ENCODE measurements around the gene MACROD2.

DNA sequence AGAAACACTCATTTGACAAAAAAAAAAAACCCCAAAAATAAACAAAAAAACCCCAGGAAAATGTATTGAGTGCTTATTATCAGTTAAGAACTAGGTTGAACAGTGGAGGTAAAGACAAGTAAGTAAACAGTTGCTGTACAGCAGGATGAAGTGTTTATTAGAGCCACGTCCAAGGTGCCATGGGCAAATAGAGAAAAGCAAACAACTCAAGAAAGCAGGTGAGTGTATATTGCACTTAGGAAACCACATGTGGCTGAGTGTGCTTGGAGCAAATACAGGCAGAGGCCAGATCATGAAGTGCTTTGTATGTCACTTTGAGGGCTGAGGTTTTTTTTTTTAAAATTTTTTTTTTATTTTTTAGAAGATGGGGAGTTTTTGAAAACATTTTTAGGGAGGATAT, 98.3 kb downstream of the MACROD2 start:
- no peak for TF ChIP-seq CHD1 (IDR thresholded peaks at IDR 0.05; ENCODE audit: low read depth, low read length)
- TF ChIP-seq, protein P1, sequence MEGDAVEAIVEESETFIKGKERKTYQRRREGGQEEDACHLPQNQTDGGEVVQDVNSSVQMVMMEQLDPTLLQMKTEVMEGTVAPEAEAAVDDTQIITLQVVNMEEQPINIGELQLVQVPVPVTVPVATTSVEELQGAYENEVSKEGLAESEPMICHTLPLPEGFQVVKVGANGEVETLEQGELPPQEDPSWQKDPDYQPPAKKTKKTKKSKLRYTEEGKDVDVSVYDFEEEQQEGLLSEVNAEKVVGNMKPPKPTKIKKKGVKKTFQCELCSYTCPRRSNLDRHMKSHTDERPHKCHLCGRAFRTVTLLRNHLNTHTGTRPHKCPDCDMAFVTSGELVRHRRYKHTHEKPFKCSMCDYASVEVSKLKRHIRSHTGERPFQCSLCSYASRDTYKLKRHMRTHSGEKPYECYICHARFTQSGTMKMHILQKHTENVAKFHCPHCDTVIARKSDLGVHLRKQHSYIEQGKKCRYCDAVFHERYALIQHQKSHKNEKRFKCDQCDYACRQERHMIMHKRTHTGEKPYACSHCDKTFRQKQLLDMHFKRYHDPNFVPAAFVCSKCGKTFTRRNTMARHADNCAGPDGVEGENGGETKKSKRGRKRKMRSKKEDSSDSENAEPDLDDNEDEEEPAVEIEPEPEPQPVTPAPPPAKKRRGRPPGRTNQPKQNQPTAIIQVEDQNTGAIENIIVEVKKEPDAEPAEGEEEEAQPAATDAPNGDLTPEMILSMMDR (conservative IDR thresholded peaks at IDR 0.05; ENCODE audit: low read depth, low read length) = no peak
- no peak for TF ChIP-seq CEBPB (IDR thresholded peaks at IDR 0.05; ENCODE audit: low read depth, low read length)
- no peak for TF ChIP-seq BHLHE40 (IDR thresholded peaks at IDR 0.05; ENCODE audit: low read depth, low read length)
- TF ChIP-seq MAFK (IDR thresholded peaks at IDR 0.05; ENCODE audit: low read depth, low read length) = no peak
- no peak for TF ChIP-seq POLR2A (IDR thresholded peaks at IDR 0.05; ENCODE audit: low read depth, low read length)
- TF ChIP-seq RFX5 (IDR thresholded peaks at IDR 0.05; ENCODE audit: low read depth, low read length) = no peak
- no peak for TF ChIP-seq SMC3 (IDR thresholded peaks at IDR 0.05; ENCODE audit: low read depth, low read length)
- TF ChIP-seq MXI1 (IDR thresholded peaks at IDR 0.05; ENCODE audit: borderline replicate concordance, low read depth, low read length) = no peak

Data from IMR-90 (cell line).